AG04449 (cell line): ENCODE data around the gene RNU2-63P.
"Not testable (repeated sequence)": the region's sequence is repeated elsewhere in the genome, so short reads cannot be mapped to it uniquely, and the experiment has no call there.

ENCODE experiments used
- CTCF ChIA-PET: fragments of 350-600 bp; formaldehyde crosslinking; extraction: SDS; loops from one replicate; lab custom pipeline; 2021; ENCODE audit warnings: antibody characterized with exemption; lab: Yijun Ruan, JAX
- POLR2A ChIA-PET: fragments of 400-600, 350-600 bp; formaldehyde crosslinking; extraction: SDS; loops from one replicate; lab custom pipeline; 2020; ENCODE audit warnings: antibody characterized with exemption, inconsistent platforms; lab: Yijun Ruan, JAX
- DNase-seq: peaks from one replicate; pipeline ENCODE4 v3.0.0-alpha.2; 2010; ENCODE audit warnings: low read depth, low spot score
- H3K4me3 ChIP-seq: 2 replicates; pipeline ENCODE4 v1.5.1; 2011; ENCODE audit warnings: low read depth, mild to moderate bottlenecking, control low read depth, low read length
- TF ChIP-seq, protein P1 (sequence below): IDR thresholded peaks from one replicate; pipeline ENCODE4 v1.5.1; 2011; ENCODE audit warnings: mild to moderate bottlenecking, moderate library complexity, low read length, control low read depth, inconsistent platforms; ENCODE audit not compliant: insufficient read depth; ENCODE audit errors: missing control alignments

Gene RNU2-63P

GRCh38 chr2:88022669-88022921 lies 6.2 kb upstream of the RNU2-63P start:
- CTCF ChIA-PET, result no interaction called here
- TF ChIP-seq, protein P1, sequence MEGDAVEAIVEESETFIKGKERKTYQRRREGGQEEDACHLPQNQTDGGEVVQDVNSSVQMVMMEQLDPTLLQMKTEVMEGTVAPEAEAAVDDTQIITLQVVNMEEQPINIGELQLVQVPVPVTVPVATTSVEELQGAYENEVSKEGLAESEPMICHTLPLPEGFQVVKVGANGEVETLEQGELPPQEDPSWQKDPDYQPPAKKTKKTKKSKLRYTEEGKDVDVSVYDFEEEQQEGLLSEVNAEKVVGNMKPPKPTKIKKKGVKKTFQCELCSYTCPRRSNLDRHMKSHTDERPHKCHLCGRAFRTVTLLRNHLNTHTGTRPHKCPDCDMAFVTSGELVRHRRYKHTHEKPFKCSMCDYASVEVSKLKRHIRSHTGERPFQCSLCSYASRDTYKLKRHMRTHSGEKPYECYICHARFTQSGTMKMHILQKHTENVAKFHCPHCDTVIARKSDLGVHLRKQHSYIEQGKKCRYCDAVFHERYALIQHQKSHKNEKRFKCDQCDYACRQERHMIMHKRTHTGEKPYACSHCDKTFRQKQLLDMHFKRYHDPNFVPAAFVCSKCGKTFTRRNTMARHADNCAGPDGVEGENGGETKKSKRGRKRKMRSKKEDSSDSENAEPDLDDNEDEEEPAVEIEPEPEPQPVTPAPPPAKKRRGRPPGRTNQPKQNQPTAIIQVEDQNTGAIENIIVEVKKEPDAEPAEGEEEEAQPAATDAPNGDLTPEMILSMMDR, result no peak
- POLR2A ChIA-PET, result no interaction called here
- no peak overlapping the region for H3K4me3 ChIP-seq
- DNase-seq, result no peak

DNA sequence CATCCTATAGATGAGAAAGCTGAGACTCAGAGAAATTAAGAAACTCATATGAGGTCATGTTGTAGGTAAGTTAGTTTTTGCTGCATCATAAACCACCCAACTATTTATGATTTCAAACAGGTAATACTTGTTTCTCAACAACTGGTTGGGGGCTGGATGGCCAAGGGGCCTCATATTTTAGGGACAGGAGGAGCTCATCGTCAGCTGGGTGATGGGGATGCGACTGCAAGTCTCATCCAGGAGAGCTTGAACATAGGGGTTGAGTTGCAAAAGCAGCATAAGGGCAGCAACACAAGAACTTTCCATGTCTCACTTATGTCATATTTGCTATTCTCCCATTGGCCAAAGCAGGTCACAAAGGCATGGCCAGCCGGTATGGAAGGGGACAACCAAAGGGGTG lies 3.6 kb upstream of the RNU2-63P start:
- CTCF ChIA-PET, result no interaction called here
- TF ChIP-seq, protein P1, result no peak
- no peak for DNase-seq
- no peak overlapping the region for H3K4me3 ChIP-seq
- POLR2A ChIA-PET, result no interaction called here

DNA sequence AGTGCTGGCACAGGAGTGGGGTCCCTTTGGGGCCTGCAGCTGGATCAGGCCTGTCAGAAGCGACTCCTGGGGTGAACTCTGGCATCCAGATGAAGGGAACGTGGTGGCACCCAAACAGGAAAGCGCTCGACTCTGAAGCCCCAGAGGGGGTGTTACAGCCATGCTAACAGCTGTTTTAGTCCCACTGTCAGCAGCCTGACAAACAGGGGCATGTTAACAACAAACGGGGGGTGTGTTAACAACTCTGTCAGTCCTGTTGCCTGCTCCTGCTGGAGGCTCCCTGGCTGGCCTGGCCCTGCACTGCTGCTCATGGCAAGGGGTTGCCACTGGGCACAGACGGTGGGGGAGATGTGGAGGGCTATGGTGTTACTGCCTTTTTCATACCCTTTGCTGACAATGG lies 2.6 kb upstream of the RNU2-63P start:
- no peak overlapping the region for H3K4me3 ChIP-seq
- DNase-seq, result no peak
- ChIA-PET CTCF (no interaction called here), POLR2A (no interaction called here)
- TF ChIP-seq, protein P1, result no peak

- DNase-seq, CTCF ChIA-PET, POLR2A ChIA-PET, H3K4me3 ChIP-seq: not testable (repeated sequence)
Observed at GRCh38 chr2:88018077-88018805, 1.9 kb upstream of the RNU2-63P start.

DNA sequence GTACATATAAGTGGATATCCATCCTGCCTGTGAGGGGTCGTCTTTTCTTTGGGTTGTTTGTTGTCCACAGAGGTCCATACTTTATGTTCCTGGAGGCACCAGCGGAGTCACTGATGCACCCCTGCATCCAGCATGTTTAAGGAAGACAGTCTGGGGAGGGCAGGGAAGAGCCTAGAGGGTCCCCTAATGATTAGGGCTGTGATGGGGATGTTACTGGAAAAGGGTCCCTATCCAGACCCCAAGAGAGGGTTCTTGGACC lies 1.4 kb upstream of the RNU2-63P start:
- H3K4me3 ChIP-seq, POLR2A ChIA-PET, CTCF ChIA-PET, DNase-seq: not testable (repeated sequence)

- H3K4me3 ChIP-seq, result peak overlapping the region; percentile 66
- ChIA-PET POLR2A (no interaction called here), CTCF (no interaction called here)
- no peak for DNase-seq
- TF ChIP-seq, protein P1, result no peak
Observed at GRCh38 chr2:88016960-88017779, 823 bp upstream of the RNU2-63P start.

DNA sequence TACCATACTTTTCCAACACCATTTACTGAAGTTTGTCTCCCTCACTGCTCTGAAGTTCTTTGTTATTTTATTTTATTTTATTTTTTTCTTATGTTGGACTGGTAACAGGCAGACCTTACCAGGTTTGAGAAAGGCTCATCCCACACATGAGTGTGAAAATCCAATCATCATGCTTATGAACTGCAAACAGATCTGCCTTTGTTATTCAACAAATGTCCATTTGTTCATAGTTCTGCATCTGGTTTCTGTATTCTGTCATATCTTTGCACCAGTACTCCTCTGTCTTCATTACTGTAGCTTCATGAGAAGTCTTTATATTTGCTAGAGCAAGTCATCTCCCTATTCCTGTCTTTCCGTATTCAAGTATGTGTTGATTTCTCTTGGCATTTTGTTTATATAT lies 5.3 kb downstream of the RNU2-63P start:
- TF ChIP-seq, protein P1, result no peak
- DNase-seq, result no peak
- H3K4me3 ChIP-seq, result no peak overlapping the region
- POLR2A ChIA-PET, result no interaction called here
- CTCF ChIA-PET, result interaction anchor here (1.2 to 1.9 kb wide), 2 partner anchors 9 to 50 kb away, joined by 3 to 13 read pairs; no protein-coding TSS in a partner anchor
